ENCODE measurements around the gene SMIM41. TPM values are rescaled to one million over a fixed set of nuclear protein-coding genes. Genes with fewer than 3 reads are reported as not detected.

The SMIM41 gene
- polyA plus RNA-seq (2012; ENCODE audit: insufficient read length, low read depth) = not detected

DNA sequence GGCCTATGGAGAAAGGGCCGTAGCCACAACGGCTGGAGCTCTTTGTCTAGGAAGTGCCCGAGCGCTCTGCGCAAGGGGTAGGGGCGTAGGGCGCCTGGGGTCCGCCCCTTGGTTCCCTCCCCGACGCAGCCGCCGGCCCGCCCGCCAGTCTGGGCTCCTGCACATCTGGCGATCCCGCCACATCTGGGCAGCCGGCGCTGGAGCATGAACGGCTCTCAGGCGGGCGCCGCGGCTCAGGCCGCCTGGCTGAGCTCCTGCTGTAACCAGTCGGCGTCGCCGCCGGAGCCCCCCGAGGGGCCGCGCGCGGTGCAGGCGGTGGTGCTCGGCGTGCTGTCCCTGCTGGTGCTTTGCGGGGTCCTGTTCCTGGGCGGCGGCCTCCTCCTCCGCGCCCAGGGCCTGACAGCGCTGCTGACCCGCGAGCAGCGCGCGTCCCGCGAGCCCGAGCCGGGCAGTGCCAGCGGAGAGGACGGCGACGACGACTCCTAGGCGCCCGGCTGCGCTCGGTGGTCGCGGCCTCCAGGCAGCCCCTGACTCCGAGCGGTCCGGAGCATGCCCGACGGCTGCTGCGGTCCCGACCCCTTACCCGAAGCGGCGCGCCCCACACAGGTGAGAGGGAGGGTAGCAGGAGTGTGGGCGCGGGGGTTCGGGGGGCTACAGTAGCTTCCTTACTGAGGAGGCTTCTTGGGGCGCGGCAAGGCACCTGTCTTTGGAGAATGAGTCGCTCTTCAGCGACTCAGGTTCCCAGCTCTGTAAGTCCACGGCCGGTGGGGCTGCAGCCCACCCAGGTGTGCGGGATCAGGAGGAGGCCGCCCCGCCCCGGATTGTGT lies at the start of gene SMIM41:
Gene SMIM41, plus strand, starts transcription at position 129 of the 827 bp plus-strand sequence. Its CDS starts 76 bp downstream, at position 205.
- TF ChIP-seq FOXP2 (optimal IDR thresholded peaks at IDR 0.05; ENCODE audit: borderline replicate concordance, extremely low read depth, extremely low read length, insufficient read depth) = no peak

GRCh38 chr12:52032446-52032803 lies 47.1 kb upstream of the SMIM41 start:
- TF ChIP-seq POLR2AphosphoS5 (IDR thresholded peaks at IDR 0.05; ENCODE audit: low read depth, low read length) (no peak), FOXP2 (optimal IDR thresholded peaks at IDR 0.05; ENCODE audit: borderline replicate concordance, extremely low read depth, extremely low read length, insufficient read depth) (no peak), SIN3A (IDR thresholded peaks at IDR 0.05; ENCODE audit: borderline replicate concordance, insufficient read depth, low read length) (no peak), TAF1 (IDR thresholded peaks at IDR 0.05; ENCODE audit: borderline replicate concordance, insufficient read depth, low read length) (no peak)
- TF ChIP-seq, protein P1, sequence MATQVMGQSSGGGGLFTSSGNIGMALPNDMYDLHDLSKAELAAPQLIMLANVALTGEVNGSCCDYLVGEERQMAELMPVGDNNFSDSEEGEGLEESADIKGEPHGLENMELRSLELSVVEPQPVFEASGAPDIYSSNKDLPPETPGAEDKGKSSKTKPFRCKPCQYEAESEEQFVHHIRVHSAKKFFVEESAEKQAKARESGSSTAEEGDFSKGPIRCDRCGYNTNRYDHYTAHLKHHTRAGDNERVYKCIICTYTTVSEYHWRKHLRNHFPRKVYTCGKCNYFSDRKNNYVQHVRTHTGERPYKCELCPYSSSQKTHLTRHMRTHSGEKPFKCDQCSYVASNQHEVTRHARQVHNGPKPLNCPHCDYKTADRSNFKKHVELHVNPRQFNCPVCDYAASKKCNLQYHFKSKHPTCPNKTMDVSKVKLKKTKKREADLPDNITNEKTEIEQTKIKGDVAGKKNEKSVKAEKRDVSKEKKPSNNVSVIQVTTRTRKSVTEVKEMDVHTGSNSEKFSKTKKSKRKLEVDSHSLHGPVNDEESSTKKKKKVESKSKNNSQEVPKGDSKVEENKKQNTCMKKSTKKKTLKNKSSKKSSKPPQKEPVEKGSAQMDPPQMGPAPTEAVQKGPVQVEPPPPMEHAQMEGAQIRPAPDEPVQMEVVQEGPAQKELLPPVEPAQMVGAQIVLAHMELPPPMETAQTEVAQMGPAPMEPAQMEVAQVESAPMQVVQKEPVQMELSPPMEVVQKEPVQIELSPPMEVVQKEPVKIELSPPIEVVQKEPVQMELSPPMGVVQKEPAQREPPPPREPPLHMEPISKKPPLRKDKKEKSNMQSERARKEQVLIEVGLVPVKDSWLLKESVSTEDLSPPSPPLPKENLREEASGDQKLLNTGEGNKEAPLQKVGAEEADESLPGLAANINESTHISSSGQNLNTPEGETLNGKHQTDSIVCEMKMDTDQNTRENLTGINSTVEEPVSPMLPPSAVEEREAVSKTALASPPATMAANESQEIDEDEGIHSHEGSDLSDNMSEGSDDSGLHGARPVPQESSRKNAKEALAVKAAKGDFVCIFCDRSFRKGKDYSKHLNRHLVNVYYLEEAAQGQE (IDR thresholded peaks at IDR 0.05; ENCODE audit: insufficient read depth in 1 of 2, low read depth in 2 of 2, low read length in 2 of 2) = no peak

DNA sequence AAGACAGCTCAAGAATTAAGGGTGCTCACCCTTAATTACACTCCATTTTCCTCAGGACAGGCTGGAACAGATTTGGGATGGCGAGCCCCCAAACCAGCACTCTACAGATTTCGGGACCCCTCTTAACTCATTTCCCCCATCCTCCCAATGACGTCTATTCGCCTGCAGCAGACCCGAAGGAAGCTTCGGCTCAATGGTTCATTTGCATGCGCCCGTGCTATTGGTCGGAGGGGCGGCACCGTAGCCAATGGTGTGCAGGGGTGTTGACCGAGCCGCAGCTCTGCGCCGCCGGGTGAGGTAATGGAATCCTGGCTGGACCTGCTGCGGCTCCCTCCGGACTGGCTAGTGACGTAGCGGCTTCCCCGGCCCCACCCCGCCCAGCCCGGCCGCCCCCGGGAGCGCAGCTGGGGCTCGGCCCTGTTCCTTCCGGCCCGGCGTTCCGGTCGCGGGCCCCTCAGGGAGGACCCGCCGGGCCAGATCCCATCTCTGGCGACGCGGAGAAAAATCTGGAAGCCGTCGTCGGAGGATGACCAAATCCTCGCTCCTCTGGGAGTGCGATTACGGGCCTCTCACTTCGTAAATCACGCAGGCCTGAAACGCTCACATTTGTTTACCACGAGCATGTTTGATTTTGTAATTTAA lies 46.6 kb upstream of the SMIM41 start:
- TF ChIP-seq, protein P1 (IDR thresholded peaks at IDR 0.05; ENCODE audit: insufficient read depth in 1 of 2, low read depth in 2 of 2, low read length in 2 of 2) = no peak
- peak; percentile 53; the same call in 1 of the 2 replicates for TF ChIP-seq POLR2AphosphoS5 (IDR thresholded peaks at IDR 0.05; ENCODE audit: low read depth, low read length)
- no peak for TF ChIP-seq TAF1 (IDR thresholded peaks at IDR 0.05; ENCODE audit: borderline replicate concordance, insufficient read depth, low read length)
- peak; percentile 79 for TF ChIP-seq FOXP2 (optimal IDR thresholded peaks at IDR 0.05; ENCODE audit: borderline replicate concordance, extremely low read depth, extremely low read length, insufficient read depth)
- no peak for TF ChIP-seq SIN3A (IDR thresholded peaks at IDR 0.05; ENCODE audit: borderline replicate concordance, insufficient read depth, low read length)

DNA sequence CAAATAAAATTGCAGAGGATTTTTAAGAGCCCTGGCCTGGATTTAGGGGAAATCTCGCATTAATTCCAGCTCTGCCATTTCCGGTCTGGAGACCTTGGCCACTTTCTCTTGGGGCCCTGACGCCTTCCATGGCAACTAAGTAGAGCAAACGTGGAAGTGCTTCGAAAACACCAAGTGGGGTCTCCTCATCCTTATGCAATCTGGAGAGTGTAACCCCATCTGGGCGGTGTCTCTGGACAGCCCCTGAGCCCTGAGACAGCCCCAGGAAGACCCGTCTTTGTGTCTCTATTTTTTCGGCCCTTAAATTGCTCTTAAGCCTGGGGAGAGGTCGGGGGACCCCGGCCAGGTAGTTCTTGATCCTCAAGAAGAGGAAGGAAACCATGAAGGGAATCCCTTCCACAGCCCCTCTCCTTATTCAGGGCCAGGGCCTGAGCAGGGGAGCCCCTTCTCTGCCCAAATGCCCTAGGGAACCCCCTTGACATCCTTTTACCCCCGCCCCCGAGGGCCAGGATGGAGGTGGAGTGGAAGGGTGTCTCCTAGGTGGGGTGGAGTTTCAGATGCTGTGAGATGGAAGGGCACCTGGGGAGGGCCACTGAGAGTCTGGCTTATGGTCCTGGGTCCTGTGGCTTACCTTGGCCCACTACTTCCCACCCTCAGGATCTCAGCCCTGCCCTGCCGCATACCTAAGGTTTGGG lies 45.9 kb upstream of the SMIM41 start:
- TF ChIP-seq FOXP2 (optimal IDR thresholded peaks at IDR 0.05; ENCODE audit: borderline replicate concordance, extremely low read depth, extremely low read length, insufficient read depth) (no peak), SIN3A (IDR thresholded peaks at IDR 0.05; ENCODE audit: borderline replicate concordance, insufficient read depth, low read length) (no peak), POLR2AphosphoS5 (IDR thresholded peaks at IDR 0.05; ENCODE audit: low read depth, low read length) (no peak), TAF1 (IDR thresholded peaks at IDR 0.05; ENCODE audit: borderline replicate concordance, insufficient read depth, low read length) (no peak)
- TF ChIP-seq, protein P1 (IDR thresholded peaks at IDR 0.05; ENCODE audit: insufficient read depth in 1 of 2, low read depth in 2 of 2, low read length in 2 of 2) = no peak

- TF ChIP-seq SIN3A (IDR thresholded peaks at IDR 0.05; ENCODE audit: borderline replicate concordance, insufficient read depth, low read length) (no peak), POLR2AphosphoS5 (IDR thresholded peaks at IDR 0.05; ENCODE audit: low read depth, low read length) (no peak), FOXP2 (optimal IDR thresholded peaks at IDR 0.05; ENCODE audit: borderline replicate concordance, extremely low read depth, extremely low read length, insufficient read depth) (no peak), TAF1 (IDR thresholded peaks at IDR 0.05; ENCODE audit: borderline replicate concordance, insufficient read depth, low read length) (no peak)
- TF ChIP-seq, protein P1 (IDR thresholded peaks at IDR 0.05; ENCODE audit: insufficient read depth in 1 of 2, low read depth in 2 of 2, low read length in 2 of 2) = no peak
Observed at GRCh38 chr12:52035190-52035589, 44.3 kb upstream of the SMIM41 start.

All from PFSK-1 (cell line).